GM18870 (cell line): ENCODE data around the gene NF1.
"Not testable (repeated sequence)": the region's sequence is repeated elsewhere in the genome, so short reads cannot be mapped to it uniquely, and the experiment has no call there.

Source experiments
- ATAC-seq: cut with Tn5 transposase; IDR thresholded peaks from one replicate; pipeline ENCODE4 v1.9.1; 2021; ENCODE audit warnings: moderate library complexity; ENCODE audit not compliant: unreplicated experiment

Gene NF1

GRCh38 chr17:31251105-31251969 is 156.6 kb downstream of the NF1 start:
- no peak for ATAC-seq

- ATAC-seq: no peak
Observed at GRCh38 chr17:31251970-31252328, 157.2 kb downstream of the NF1 start.

GRCh38 chr17:31252741-31253140 is 158.0 kb downstream of the NF1 start:
- no peak for ATAC-seq

- no peak for ATAC-seq
Observed at GRCh38 chr17:31254654-31255053, 159.9 kb downstream of the NF1 start.

GRCh38 chr17:31256936-31257335 is 162.2 kb downstream of the NF1 start:
- ATAC-seq: no peak

GRCh38 chr17:31260151-31260550 is 165.4 kb downstream of the NF1 start:
- no peak for ATAC-seq

- no peak for ATAC-seq
Observed at GRCh38 chr17:31261601-31262000, 166.8 kb downstream of the NF1 start.

- ATAC-seq: not testable (repeated sequence)
Observed at GRCh38 chr17:31262923-31263322, 168.1 kb downstream of the NF1 start.

- ATAC-seq: no peak
Observed at GRCh38 chr17:31266042-31266441, 171.3 kb downstream of the NF1 start.

GRCh38 chr17:31269036-31269577 is 174.3 kb downstream of the NF1 start:
- ATAC-seq: no peak

GRCh38 chr17:31269578-31269983 is 174.8 kb downstream of the NF1 start:
- no peak for ATAC-seq

- no peak for ATAC-seq
Observed at GRCh38 chr17:31272236-31272635, 177.5 kb downstream of the NF1 start.

- ATAC-seq: no peak
Observed at GRCh38 chr17:31272803-31273202, 178.0 kb downstream of the NF1 start.

- no peak for ATAC-seq
Observed at GRCh38 chr17:31273516-31273915, 178.7 kb downstream of the NF1 start.

- no peak for ATAC-seq
Observed at GRCh38 chr17:31274252-31274651, 179.5 kb downstream of the NF1 start.

GRCh38 chr17:31275116-31275515 is 180.3 kb downstream of the NF1 start:
- no peak for ATAC-seq

- ATAC-seq: no peak
Observed at GRCh38 chr17:31279401-31279800, 184.6 kb downstream of the NF1 start.

GRCh38 chr17:31281061-31281460 is 186.3 kb downstream of the NF1 start:
- ATAC-seq: no peak

GRCh38 chr17:31283841-31284240 is 189.1 kb downstream of the NF1 start:
- no peak for ATAC-seq

- ATAC-seq: no peak
Observed at GRCh38 chr17:31286587-31286986, 191.8 kb downstream of the NF1 start.

- ATAC-seq: not testable (repeated sequence)
Observed at GRCh38 chr17:31287932-31288331, 193.2 kb downstream of the NF1 start.

GRCh38 chr17:31289790-31290189 is 195.0 kb downstream of the NF1 start:
- ATAC-seq: no peak

GRCh38 chr17:31291820-31292219 is 197.0 kb downstream of the NF1 start:
- no peak for ATAC-seq
